Activated naive CD4-positive, alpha-beta T cell treated with anti-CD3 and anti-CD28 coated beads, Interleukin-2, amount 10 ng/mL, durations not matched to agents 7 days and 5 days (primary cell): ENCODE results near the gene OGFOD1.
A peak's percentile ranks its signal among the peaks of the same experiment; 100 is the strongest.

ENCODE experiments used
- CTCF ChIA-PET: fragments of 350-600 bp; sonication (Branson Sonifier 250); formaldehyde crosslinking; loops from one replicate; lab custom pipeline; 2021; ENCODE audit warnings: antibody characterized with exemption; lab: Charles Lee
- DNase-seq: peaks from one replicate; pipeline ENCODE4 v3.0.0-alpha.2; 2020
- H3K27ac Mint-ChIP-seq: one replicate; pipeline ENCODE4 v1.8.0; 2021; ENCODE audit warnings: mild to moderate bottlenecking, moderate library complexity, mixed read lengths
- H3K27me3 Mint-ChIP-seq: one replicate; pipeline ENCODE4 v1.8.0; 2021; ENCODE audit warnings: mild to moderate bottlenecking, mixed read lengths
- H3K36me3 Mint-ChIP-seq: one replicate; pipeline ENCODE4 v1.8.0; 2021; ENCODE audit warnings: mixed read lengths
- H3K4me1 Mint-ChIP-seq: one replicate; pipeline ENCODE4 v1.8.0; 2021; ENCODE audit warnings: mixed read lengths
- H3K4me3 Mint-ChIP-seq: one replicate; pipeline ENCODE4 v1.8.0; 2021; ENCODE audit warnings: mild to moderate bottlenecking, moderate library complexity, mixed read lengths
- H3K9me3 Mint-ChIP-seq: one replicate; pipeline ENCODE4 v1.8.0; 2021; ENCODE audit warnings: mixed read lengths

Gene OGFOD1

GRCh38 chr16:56421976-56422669 lies 29.2 kb upstream of the OGFOD1 start:
- no peak overlapping the region for H3K27ac Mint-ChIP-seq

DNA sequence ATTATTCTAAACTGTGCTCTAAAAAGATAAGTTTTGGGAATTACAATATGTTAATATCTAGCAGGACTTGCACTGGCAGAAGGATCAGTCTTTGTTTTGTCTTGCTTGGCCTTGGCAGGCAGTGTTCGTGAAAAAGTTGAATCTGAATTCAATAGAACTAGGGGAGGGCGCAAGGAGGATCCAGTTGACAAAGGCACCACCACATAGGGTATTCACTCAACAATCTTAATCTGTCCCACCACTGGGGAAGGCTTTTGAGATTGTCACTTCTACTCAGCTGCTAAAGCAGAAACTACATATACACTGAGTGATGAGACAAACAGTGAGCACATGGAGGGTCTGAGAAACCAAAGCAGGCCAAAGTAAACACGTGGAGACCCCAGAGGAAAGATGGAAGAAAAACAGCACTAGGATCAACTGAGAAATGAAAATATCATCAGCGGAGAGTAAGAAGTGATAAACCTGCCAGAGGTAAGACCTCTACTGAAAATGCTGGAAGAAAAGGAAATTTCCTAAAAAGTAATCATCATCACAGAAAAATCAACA lies 28.4 kb upstream of the OGFOD1 start:
- H3K4me1 Mint-ChIP-seq: peaks cover 43% of the 10 kb centered on the region
- CTCF ChIA-PET: no interaction called here
- H3K27me3 Mint-ChIP-seq: no peaks in the 10 kb centered on the region
- H3K4me3 Mint-ChIP-seq: peak overlapping the region; percentile 10
- H3K9me3 Mint-ChIP-seq: no peaks in the 10 kb centered on the region
- no peak overlapping the region for H3K27ac Mint-ChIP-seq
- DNase-seq: no peak
- H3K36me3 Mint-ChIP-seq: no peaks in the 10 kb centered on the region

More at GRCh38 chr16:56421976-56422669, 29.2 kb upstream of the OGFOD1 start:
- H3K36me3 Mint-ChIP-seq: no peaks in the 10 kb centered on the region
- H3K9me3 Mint-ChIP-seq: no peaks in the 10 kb centered on the region
- CTCF ChIA-PET: no interaction called here
- no peak for DNase-seq
- H3K4me1 Mint-ChIP-seq: peaks cover 43% of the 10 kb centered on the region
- H3K4me3 Mint-ChIP-seq: no peak overlapping the region
- no peaks in the 10 kb centered on the region for H3K27me3 Mint-ChIP-seq

DNA sequence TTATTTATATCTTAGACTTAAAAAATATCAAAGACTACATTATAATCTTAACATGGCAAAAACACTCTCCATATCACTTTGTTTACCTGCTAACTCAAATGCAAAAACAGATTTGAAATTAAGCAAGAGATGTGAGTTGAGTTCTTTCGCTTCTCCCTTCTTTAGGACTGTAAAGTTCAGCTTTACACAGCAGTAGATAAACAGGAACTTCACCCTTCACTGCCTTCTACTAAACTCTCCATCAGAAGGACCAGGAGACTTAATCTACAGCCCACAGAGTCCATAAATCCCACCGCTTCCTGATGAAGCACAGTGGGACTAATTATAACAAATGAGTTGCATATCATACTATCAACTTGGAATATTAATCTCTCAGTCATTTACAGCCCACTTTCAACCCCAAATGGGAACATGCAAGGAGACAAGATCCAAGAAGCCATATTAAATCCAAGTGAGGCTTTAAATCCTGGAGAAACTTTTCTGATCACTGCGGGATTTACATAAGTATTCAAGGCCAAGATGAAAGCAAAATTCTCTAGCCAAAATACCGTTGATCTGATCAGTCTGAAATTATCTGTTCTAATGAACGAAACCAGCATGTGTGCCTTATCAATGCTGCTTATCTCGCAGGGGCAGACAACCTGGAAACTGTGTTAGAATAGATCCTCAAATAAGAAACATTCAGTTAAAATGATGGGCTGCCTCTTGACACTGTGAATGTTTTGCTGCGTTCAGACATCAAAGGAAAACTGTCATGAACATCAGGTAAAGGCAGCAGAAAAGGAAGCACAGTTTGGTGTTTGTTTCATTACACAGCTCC lies 27.6 kb upstream of the OGFOD1 start:
- CTCF ChIA-PET: no interaction called here
- Mint-ChIP-seq H3K4me3 (peak overlapping the region; percentile 98), H3K9me3 (no peaks in the 10 kb centered on the region), H3K4me1 (peaks cover 43% of the 10 kb centered on the region), H3K36me3 (peaks cover 5% of the 10 kb centered on the region), H3K27ac (peak overlapping the region; percentile 81), H3K27me3 (no peaks in the 10 kb centered on the region)
- DNase-seq: no peak

GRCh38 chr16:56424404-56424764 lies 27.0 kb upstream of the OGFOD1 start:
- no peaks in the 10 kb centered on the region for H3K27me3 Mint-ChIP-seq
- peaks cover 7% of the 10 kb centered on the region for H3K36me3 Mint-ChIP-seq
- CTCF ChIA-PET: no interaction called here
- H3K27ac Mint-ChIP-seq: peak overlapping the region; percentile 81
- no peaks in the 10 kb centered on the region for H3K9me3 Mint-ChIP-seq
- peaks cover 43% of the 10 kb centered on the region for H3K4me1 Mint-ChIP-seq
- H3K4me3 Mint-ChIP-seq: peak overlapping the region; percentile 98
- DNase-seq: no peak

GRCh38 chr16:56424791-56425438 lies 26.4 kb upstream of the OGFOD1 start:
- Mint-ChIP-seq H3K4me3 (peak overlapping the region; percentile 98), H3K4me1 (peaks cover 43% of the 10 kb centered on the region), H3K36me3 (peaks cover 9% of the 10 kb centered on the region), H3K9me3 (no peaks in the 10 kb centered on the region), H3K27me3 (no peaks in the 10 kb centered on the region), H3K27ac (peak overlapping the region; percentile 81)
- CTCF ChIA-PET: no interaction called here
- DNase-seq: peak; percentile 64

DNA sequence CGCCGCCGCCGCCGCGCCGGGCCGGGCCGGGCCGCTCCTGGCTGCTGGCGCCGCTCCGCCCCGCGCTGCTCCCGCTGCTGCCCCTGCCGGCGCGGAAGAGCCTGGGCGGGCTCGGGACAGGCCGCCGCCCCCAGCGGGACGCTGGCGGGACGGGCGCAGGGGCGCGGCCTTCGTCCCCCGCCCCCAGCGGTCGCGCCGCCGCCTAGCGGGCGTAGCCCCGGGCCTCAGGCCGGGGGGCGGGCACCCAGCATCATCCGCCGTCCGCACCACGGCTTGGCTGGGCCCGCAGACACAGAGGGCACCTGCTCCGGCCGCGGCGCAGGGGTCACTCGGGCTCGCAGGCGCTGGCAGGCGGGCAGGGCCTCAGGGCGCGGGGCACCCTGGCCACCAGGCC lies 25.9 kb upstream of the OGFOD1 start, which contains the start of gene AMFR:
Gene AMFR (minus strand): TSS at position 107 of the 394 bp plus-strand sequence. CDS start 218 bp downstream, outside the sequence.
- H3K27ac Mint-ChIP-seq: peak within 1 kb of the TSS; percentile 81
- peak within 1 kb of the TSS; percentile 98 for H3K4me3 Mint-ChIP-seq
- H3K4me1 Mint-ChIP-seq: peaks cover 39% of the 10 kb centered on the region
- no peaks in the 10 kb centered on the region for H3K27me3 Mint-ChIP-seq
- H3K9me3 Mint-ChIP-seq: no peaks in the 10 kb centered on the region
- CTCF ChIA-PET: interaction anchor here (0.7 kb wide), 1 partner anchor 14 kb away, joined by 3 read pairs; no protein-coding TSS in a partner anchor
- DNase-seq: peak; percentile 68
- peaks cover 13% of the 10 kb centered on the region for H3K36me3 Mint-ChIP-seq

GRCh38 chr16:56426585-56426984 lies 24.8 kb upstream of the OGFOD1 start:
- no peak overlapping the region for H3K27ac Mint-ChIP-seq
- no peaks in the 10 kb centered on the region for H3K9me3 Mint-ChIP-seq
- DNase-seq: no peak
- peaks cover 33% of the 10 kb centered on the region for H3K4me1 Mint-ChIP-seq
- peak overlapping the region; percentile 62 for H3K4me3 Mint-ChIP-seq
- H3K36me3 Mint-ChIP-seq: peaks cover 23% of the 10 kb centered on the region
- H3K27me3 Mint-ChIP-seq: no peaks in the 10 kb centered on the region
- CTCF ChIA-PET: no interaction called here

DNA sequence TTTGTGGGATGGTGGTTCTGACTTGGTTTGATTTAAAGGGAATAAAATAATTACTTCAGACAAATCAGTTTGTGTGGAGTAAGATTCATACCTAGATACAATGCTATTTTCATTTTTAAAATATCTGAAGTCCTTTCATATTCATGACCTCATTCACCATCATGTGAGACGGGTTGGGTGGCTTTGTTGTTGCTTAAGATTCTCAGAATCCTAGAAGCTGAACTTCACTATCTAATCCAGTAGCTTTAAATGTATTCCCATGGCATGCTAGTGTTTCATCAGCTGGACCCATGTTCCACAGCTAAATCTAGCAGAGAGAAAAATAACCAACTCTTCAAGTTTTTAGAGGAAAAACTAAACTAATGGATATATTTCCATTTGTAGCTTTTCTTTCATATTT lies 23.3 kb upstream of the OGFOD1 start:
- H3K9me3 Mint-ChIP-seq: no peaks in the 10 kb centered on the region
- no peak overlapping the region for H3K4me3 Mint-ChIP-seq
- H3K27ac Mint-ChIP-seq: no peak overlapping the region
- no peak for DNase-seq
- CTCF ChIA-PET: no interaction called here
- H3K27me3 Mint-ChIP-seq: no peaks in the 10 kb centered on the region
- peaks cover 21% of the 10 kb centered on the region for H3K4me1 Mint-ChIP-seq
- H3K36me3 Mint-ChIP-seq: peaks cover 33% of the 10 kb centered on the region

DNA sequence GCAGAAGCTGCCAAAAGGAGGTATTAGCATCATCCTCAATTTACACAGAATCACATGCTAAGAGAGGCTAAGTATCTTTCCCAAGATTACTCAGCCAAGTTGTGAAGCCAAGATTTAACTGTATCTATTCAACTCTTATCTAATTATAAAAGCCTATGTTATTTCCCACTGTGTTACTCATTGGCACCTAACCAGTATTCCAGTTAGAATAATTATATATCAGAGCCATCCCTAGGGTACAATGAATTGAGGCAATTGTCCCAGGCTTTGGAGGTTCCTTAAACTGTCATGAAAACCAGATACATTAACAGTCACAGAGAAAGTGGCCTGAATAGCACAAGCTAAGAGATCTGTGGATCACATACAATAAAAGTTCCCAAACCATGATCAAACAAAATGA lies 15.1 kb upstream of the OGFOD1 start:
- Mint-ChIP-seq H3K4me1 (no peaks in the 10 kb centered on the region), H3K27ac (no peak overlapping the region), H3K36me3 (peaks cover 53% of the 10 kb centered on the region), H3K4me3 (no peak overlapping the region), H3K9me3 (no peaks in the 10 kb centered on the region), H3K27me3 (no peaks in the 10 kb centered on the region)
- DNase-seq: no peak
- CTCF ChIA-PET: no interaction called here

DNA sequence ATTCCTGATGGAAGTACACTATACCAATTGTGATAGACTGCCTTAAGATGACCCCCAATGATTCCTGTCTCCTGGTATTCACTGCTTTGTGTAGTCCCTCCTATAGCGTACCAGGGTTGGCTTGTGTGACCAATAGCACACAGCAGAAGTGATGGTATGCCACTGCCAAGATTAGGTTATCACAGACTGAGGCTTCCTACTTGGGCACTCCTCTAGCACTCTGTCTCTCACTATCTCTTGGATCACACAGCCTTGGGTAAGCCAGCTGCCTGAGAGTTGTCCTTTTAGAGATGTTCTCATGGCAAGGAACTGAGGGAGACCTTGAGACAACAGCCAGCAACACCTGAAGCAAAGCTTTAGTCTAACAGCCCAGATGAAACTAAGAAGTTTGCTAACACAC lies 13.3 kb upstream of the OGFOD1 start:
- no peaks in the 10 kb centered on the region for H3K27me3 Mint-ChIP-seq

GRCh38 chr16:56447286-56447685 lies 4.1 kb upstream of the OGFOD1 start:
- peaks cover 45% of the 10 kb centered on the region for H3K4me1 Mint-ChIP-seq
- no peak overlapping the region for H3K4me3 Mint-ChIP-seq

More for the DNA sequence above, 13.3 kb upstream of the OGFOD1 start:
- Mint-ChIP-seq H3K4me3 (no peak overlapping the region), H3K4me1 (no peaks in the 10 kb centered on the region), H3K9me3 (no peaks in the 10 kb centered on the region), H3K36me3 (peaks cover 56% of the 10 kb centered on the region), H3K27ac (no peak overlapping the region)
- DNase-seq: no peak
- CTCF ChIA-PET: interaction anchor here (0.8 kb wide), 1 partner anchor 291 kb away, joined by 4 read pairs; no protein-coding TSS in a partner anchor

DNA sequence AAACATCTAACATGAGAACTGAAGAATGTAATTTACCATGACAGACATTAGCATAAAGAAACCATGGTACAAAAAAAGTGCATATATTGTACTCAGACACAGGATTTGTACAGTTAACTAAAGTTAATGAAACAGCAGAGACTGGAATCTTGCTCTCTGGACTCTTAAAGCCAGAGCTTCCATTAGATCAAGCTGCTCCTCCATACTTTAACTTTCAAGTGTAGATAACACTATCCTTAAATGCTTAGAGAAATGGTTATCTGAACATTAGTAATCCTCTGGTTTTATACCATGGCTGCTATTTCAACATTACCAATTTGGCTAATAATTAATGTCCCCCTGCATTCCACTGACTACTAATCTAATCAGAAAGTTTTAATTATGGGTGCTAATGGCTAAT lies 3.3 kb upstream of the OGFOD1 start:
- DNase-seq: no peak
- Mint-ChIP-seq H3K9me3 (no peaks in the 10 kb centered on the region), H3K4me3 (no peak overlapping the region), H3K36me3 (peaks cover 48% of the 10 kb centered on the region), H3K27ac (no peak overlapping the region), H3K4me1 (peaks cover 52% of the 10 kb centered on the region), H3K27me3 (no peaks in the 10 kb centered on the region)
- CTCF ChIA-PET: no interaction called here

More at GRCh38 chr16:56447286-56447685, 4.1 kb upstream of the OGFOD1 start:
- H3K9me3 Mint-ChIP-seq: no peaks in the 10 kb centered on the region
- no peak overlapping the region for H3K27ac Mint-ChIP-seq
- H3K27me3 Mint-ChIP-seq: no peaks in the 10 kb centered on the region
- peaks cover 54% of the 10 kb centered on the region for H3K36me3 Mint-ChIP-seq
- CTCF ChIA-PET: interaction anchor here (0.8 to 1.3 kb wide), 2 partner anchors 10 to 46 kb away, joined by 3 read pairs; no protein-coding TSS in a partner anchor
- DNase-seq: no peak

DNA sequence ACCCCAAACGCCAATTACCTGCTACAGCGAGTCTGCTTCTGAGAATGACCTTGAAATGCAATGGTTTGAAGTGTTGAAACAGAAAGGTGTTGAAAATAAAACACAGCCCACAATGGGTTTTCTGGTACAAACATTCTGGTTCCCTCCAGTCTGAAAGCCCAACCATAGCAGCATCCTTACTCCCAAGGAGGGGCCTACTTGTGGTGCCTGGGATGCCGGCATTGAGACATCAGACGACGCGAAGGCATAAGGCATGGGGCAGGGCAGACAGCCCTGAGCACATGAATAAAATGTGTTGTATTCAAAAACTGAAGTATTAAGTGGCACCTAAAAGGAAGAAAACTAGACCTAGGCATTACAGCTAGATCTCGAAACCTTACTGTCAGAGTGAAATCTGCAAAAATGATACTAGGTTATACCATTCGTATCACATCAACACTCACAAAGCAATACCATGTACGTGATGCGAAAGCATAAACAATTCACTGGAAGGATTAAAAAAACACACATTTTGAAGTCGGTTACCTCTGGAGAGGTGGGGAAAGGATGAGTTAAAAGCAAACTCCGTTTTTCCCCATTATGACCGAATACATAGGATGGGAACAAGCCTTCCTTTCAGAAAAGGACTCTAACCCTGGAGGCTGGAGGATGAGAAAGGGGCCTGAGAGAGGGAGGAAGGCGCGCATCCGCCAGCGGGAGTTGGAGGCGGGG lies 924 bp upstream of the OGFOD1 start:
- Mint-ChIP-seq H3K4me3 (peak overlapping the region; percentile 95), H3K27ac (peak overlapping the region; percentile 89), H3K27me3 (no peaks in the 10 kb centered on the region), H3K4me1 (peaks cover 55% of the 10 kb centered on the region), H3K9me3 (no peaks in the 10 kb centered on the region), H3K36me3 (peaks cover 51% of the 10 kb centered on the region)
- CTCF ChIA-PET: no interaction called here
- DNase-seq: peak; percentile 25
